Activated CD4-positive, alpha-beta memory T cell treated with anti-CD3 and anti-CD28 coated beads, Interleukin-2, amount 10 ng/mL, durations not matched to agents 7 days and 5 days (primary cell): ENCODE results near the gene CHGA. TPM values are rescaled to one million over a fixed set of nuclear protein-coding genes. Genes with fewer than 3 reads are reported as not detected.

Source experiments
- CTCF ChIA-PET: fragments of 350-600 bp; sonication (Branson Sonifier 250); formaldehyde crosslinking; loops from one replicate; lab custom pipeline; 2021; ENCODE audit warnings: antibody characterized with exemption, inconsistent platforms; lab: Charles Lee
- POLR2A ChIA-PET: fragments of 350-600 bp; sonication (Branson Sonifier 250); formaldehyde crosslinking; loops from one replicate; lab custom pipeline; 2021; ENCODE audit warnings: antibody characterized with exemption; lab: Charles Lee
- DNase-seq: peaks from one replicate; pipeline ENCODE4 v3.0.0-alpha.2; 2020
- H3K27ac Mint-ChIP-seq: one replicate; pipeline ENCODE4 v1.8.0; 2021; ENCODE audit warnings: mild to moderate bottlenecking, mixed read lengths
- H3K27me3 Mint-ChIP-seq: one replicate; pipeline ENCODE4 v1.8.0; 2021; ENCODE audit warnings: mixed read lengths
- H3K36me3 Mint-ChIP-seq: one replicate; pipeline ENCODE4 v1.8.0; 2021; ENCODE audit warnings: low read depth, mixed read lengths
- H3K4me1 Mint-ChIP-seq: one replicate; pipeline ENCODE4 v1.8.0; 2021; ENCODE audit warnings: mixed read lengths
- H3K4me3 Mint-ChIP-seq: one replicate; pipeline ENCODE4 v1.8.0; 2021; ENCODE audit warnings: mild to moderate bottlenecking, mixed read lengths
- H3K9me3 Mint-ChIP-seq: one replicate; pipeline ENCODE4 v1.8.0; 2021; ENCODE audit warnings: mixed read lengths
- total RNA-seq, 2 experiments: library from RNA; stranded (reverse); gene quantifications; one replicate each; pipeline ENCODE4 v1.2.3, GENCODE V29; 2021

CHGA gene
- total RNA-seq, 2 experiments from 2014 or later: not detected

DNA sequence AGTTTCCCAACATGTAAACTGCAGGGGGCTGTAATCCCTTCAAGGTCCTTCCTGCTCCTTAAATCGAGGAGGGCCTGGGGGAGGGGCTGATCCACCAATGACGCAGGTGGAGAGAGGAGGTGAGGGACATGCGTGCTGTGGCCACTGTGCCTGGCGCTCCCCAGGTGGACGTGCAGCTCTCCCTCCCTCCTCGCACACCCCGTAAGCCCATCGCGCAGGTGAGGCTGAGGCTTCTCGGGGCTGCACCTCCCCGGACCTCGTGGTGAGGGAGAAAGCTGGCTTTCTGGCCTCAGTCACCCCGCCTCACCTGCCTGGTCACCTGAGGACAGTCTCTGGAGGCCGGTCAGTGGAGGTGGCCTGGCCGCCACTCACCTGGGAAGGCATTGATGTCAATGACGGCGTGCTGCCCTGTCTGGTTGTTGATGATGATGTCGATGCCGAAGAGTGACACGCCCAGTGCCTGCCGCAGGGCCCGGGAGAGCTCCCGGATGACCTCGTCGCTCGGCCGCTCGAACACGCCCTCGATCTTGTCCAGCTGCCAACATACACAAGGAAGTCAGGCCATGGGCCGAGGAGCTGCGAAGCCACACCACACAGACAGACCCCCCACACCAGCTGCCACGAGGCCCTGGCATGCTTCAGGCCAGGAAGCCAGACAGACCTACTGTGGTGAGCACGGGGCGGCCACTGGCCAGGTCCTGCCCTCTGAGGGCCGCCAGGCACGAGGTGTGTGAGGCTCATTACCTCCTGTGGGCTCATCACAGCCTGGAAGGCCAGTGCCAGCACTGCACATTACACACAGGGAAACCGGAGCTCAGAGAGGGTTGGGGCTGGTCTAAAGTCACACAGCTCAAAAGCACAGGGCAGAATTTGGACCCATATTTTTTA is 23.3 kb downstream of the CHGA start:
- H3K9me3 Mint-ChIP-seq: no peaks in the 10 kb centered on the region
- H3K4me1 Mint-ChIP-seq: no peaks in the 10 kb centered on the region
- H3K36me3 Mint-ChIP-seq: peaks cover 5% of the 10 kb centered on the region
- H3K4me3 Mint-ChIP-seq: no peak overlapping the region
- DNase-seq: no peak
- H3K27me3 Mint-ChIP-seq: no peaks in the 10 kb centered on the region
- ChIA-PET CTCF (interaction anchor here (1.2 kb wide), 1 partner anchor 199 kb away, joined by 4 read pairs; no protein-coding TSS in a partner anchor), POLR2A (no interaction called here)
- no peak overlapping the region for H3K27ac Mint-ChIP-seq

DNA sequence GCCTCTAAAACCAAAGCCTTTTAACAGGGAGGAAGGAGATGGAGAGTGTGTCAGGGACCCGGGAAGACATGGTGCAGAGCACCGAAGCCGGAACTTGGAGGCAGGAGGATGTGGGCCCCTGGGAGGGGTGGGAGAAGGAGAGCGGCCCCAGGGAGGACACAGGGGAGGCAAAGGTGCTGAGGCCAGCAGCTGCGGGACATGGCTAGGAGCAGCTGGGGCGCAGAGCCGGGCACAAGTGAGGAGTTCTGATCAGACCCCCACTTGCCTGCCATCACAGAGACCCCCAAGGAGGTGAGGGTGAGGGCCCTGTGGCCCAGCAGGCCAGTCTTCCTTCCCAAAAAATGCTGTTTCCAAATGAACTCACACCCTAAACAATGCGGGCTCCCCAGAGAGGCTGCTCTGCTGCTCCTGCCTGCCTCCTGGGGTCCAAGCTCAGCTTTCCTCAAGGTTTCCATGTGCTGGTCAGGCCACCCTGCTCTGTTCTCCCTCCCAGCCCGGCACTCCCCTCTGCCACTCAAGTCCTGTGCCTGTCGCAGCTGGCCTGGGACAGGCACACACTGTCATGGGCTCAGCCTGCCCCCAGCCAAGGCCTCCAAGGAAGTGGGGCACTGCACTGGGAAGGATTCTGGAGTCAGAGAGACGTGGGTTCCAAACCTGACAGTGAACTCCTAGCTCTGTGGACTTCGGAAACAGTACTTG is 24.0 kb downstream of the CHGA start:
- ChIA-PET CTCF (interaction anchor here (1.2 kb wide), 1 partner anchor 199 kb away, joined by 4 read pairs; no protein-coding TSS in a partner anchor), POLR2A (no interaction called here)
- H3K4me1 Mint-ChIP-seq: no peaks in the 10 kb centered on the region
- no peak overlapping the region for H3K4me3 Mint-ChIP-seq
- H3K27ac Mint-ChIP-seq: no peak overlapping the region
- peaks cover 5% of the 10 kb centered on the region for H3K36me3 Mint-ChIP-seq
- DNase-seq: no peak
- H3K27me3 Mint-ChIP-seq: no peaks in the 10 kb centered on the region
- H3K9me3 Mint-ChIP-seq: no peaks in the 10 kb centered on the region

DNA sequence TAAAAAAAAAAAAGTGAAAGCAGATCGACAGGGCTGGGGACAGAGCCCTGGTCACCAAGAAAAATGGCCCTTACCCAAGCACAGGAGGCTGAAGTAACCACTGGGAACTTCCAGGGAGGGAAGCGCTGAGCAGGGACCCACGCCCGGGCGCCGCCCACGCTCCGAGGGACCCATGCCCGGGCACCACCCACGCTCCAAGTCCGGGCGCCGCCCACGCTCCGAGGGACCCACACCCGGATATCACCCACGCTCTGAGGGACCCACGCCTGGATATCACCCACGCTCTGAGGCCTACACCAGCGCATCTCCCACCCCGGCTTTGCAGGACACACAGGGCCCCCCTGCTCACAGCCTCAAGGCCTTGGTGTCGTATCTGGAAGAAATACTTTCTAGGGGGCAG is 25.7 kb downstream of the CHGA start:
- Mint-ChIP-seq H3K9me3 (no peaks in the 10 kb centered on the region), H3K36me3 (peaks cover 5% of the 10 kb centered on the region), H3K27me3 (no peaks in the 10 kb centered on the region), H3K27ac (no peak overlapping the region), H3K4me3 (no peak overlapping the region), H3K4me1 (no peaks in the 10 kb centered on the region)
- POLR2A ChIA-PET: no interaction called here
- no peak for DNase-seq
- CTCF ChIA-PET: interaction anchor here (0.7 kb wide), 1 partner anchor 184 kb away, joined by 4 read pairs; no protein-coding TSS in a partner anchor

DNA sequence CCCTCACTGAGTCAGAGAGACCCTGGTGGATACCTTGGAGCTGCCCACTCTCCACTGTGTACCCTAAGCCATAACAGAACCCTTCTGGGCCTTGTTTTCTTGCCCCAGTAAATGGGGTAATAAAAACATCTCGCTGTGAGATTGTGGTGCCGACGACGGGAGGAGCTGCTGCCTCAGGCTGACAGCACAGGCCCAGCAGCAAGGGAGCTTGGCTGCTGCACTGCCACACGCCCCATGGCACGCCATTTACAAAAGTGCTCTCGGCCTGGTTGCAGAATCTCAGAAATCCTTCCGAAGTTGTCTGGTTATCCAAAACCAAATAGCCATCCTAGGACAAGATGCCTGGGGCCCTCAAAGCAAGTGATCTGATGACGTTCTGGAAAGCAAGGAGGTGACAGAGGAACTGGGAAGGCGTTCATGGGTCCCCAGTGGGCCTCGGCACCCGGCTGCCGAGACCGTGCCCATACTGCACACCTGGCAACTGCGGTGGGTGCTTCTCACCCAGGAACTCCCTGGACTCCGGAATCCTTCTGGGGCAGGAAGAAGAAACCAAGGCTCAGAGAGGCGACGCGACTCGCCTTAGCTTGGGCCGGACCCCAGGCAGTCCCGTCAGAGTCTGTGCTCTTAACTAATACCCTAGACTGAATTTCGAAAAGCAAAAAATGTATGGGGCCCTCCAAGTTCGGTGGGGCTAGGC is 26.7 kb downstream of the CHGA start:
- no peak overlapping the region for H3K27ac Mint-ChIP-seq
- H3K27me3 Mint-ChIP-seq: no peaks in the 10 kb centered on the region
- peaks cover 5% of the 10 kb centered on the region for H3K36me3 Mint-ChIP-seq
- no peaks in the 10 kb centered on the region for H3K4me1 Mint-ChIP-seq
- no peak overlapping the region for H3K4me3 Mint-ChIP-seq
- H3K9me3 Mint-ChIP-seq: no peaks in the 10 kb centered on the region
- no peak for DNase-seq
- ChIA-PET POLR2A (no interaction called here), CTCF (interaction anchor here (0.6 to 0.7 kb wide), 2 partner anchors 125 to 183 kb away, joined by 4 to 6 read pairs; no protein-coding TSS in a partner anchor)

DNA sequence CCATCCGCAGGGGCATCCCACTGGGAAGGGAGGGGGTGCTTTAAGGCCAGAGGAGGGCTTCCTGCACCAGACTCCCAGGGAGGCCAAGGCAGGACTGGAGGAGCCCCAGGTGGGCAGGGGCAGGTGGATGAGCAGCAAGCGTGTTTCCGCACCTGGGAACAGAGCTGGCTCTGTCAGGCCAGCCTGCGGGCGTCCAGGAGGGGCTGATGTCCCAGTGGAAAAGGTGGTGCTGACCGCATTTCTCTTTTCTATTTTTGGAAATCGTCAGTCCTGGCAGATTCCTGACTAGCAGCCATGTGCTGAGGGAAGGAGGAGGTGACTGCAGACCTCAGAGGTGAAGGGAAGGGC is 27.2 kb downstream of the CHGA start:
- H3K9me3 Mint-ChIP-seq: no peaks in the 10 kb centered on the region
- CTCF ChIA-PET: interaction anchor here (0.6 kb wide), 1 partner anchor 125 kb away, joined by 6 read pairs; no protein-coding TSS in a partner anchor
- peaks cover 5% of the 10 kb centered on the region for H3K36me3 Mint-ChIP-seq
- no peak for DNase-seq
- POLR2A ChIA-PET: no interaction called here
- no peaks in the 10 kb centered on the region for H3K27me3 Mint-ChIP-seq
- no peaks in the 10 kb centered on the region for H3K4me1 Mint-ChIP-seq
- no peak overlapping the region for H3K4me3 Mint-ChIP-seq
- no peak overlapping the region for H3K27ac Mint-ChIP-seq

DNA sequence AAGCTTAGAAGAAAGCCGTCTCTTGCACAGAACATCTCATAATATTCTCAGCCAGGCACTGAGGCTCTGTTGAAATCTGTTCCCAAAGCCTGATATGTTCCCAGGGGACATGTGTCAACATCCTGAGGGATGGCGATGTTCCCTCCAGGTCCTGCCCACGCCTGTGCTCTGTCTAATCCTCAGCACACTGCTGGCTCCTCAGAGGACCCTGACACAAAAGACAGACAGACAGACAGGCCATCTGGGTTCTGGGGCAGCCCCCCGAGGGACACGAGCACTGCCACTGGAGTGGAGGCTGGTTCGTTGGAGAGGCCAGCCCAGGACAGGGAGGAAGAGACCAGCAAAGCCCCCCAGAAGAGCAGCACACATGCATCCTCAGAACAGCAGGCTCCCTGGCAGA is 27.8 kb downstream of the CHGA start:
- DNase-seq: no peak
- CTCF ChIA-PET: no interaction called here
- no peak overlapping the region for H3K4me3 Mint-ChIP-seq
- H3K9me3 Mint-ChIP-seq: no peaks in the 10 kb centered on the region
- H3K4me1 Mint-ChIP-seq: no peaks in the 10 kb centered on the region
- POLR2A ChIA-PET: no interaction called here
- no peak overlapping the region for H3K27ac Mint-ChIP-seq
- H3K36me3 Mint-ChIP-seq: peaks cover 5% of the 10 kb centered on the region
- no peaks in the 10 kb centered on the region for H3K27me3 Mint-ChIP-seq

DNA sequence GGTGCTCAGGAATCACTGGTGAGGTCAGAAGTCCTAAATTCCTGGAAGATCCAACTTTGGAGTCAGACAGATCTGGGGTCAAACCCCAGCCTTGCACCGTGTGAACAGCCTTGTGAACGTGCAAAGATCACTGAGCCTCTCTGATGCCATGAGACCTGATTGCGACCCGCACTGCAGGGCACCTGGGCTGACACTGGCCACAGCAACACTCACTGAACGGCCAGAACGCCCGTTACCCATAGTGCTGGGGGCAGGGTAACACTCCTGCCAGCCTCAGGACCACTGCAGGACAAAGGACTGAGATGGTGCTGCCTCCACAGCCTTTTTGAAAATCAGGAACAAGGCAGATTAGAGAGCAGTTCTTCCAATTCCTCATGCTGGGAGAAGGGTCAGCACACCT is 28.3 kb downstream of the CHGA start:
- no peak overlapping the region for H3K27ac Mint-ChIP-seq
- H3K4me3 Mint-ChIP-seq: no peak overlapping the region
- no peaks in the 10 kb centered on the region for H3K4me1 Mint-ChIP-seq
- ChIA-PET POLR2A (interaction anchor here (0.6 kb wide), 1 partner anchor 232 kb away, joined by 4 read pairs; no protein-coding TSS in a partner anchor), CTCF (interaction anchor here (1.0 to 1.5 kb wide), 7 partner anchors 10 to 228 kb away, joined by 3 to 14 read pairs (median 4); no protein-coding TSS in a partner anchor)
- DNase-seq: no peak
- peaks cover 5% of the 10 kb centered on the region for H3K36me3 Mint-ChIP-seq
- H3K27me3 Mint-ChIP-seq: no peaks in the 10 kb centered on the region
- H3K9me3 Mint-ChIP-seq: no peaks in the 10 kb centered on the region

DNA sequence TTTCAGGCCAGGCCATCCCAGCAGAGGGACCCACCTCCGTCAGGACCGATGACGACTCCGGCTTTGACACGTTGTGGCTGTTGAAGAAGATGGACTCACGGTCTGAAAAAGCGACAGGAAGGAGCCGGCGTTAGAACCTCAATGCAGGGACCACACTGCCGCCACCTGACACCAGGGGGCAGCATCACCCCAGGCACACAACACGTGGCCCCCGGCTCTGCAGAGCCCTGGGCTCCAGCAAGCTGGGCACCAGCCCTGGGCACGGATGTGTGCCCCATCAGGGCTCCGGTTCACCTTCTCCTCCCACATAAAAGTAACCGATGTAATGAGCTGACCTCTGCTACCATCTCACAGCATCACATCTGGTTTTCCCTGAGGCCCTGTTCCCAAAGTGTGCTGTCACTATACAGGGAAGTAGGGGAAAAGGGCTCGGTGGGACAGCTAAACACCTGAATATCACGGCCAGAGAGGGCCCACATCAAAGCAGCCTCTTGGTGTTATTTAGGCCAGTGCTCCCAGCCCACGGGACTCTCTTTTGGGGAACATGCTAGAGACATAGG is 29.0 kb downstream of the CHGA start:
- Mint-ChIP-seq H3K4me3 (no peak overlapping the region), H3K36me3 (peaks cover 2% of the 10 kb centered on the region), H3K4me1 (no peaks in the 10 kb centered on the region), H3K27ac (no peak overlapping the region), H3K27me3 (no peaks in the 10 kb centered on the region), H3K9me3 (no peaks in the 10 kb centered on the region)
- ChIA-PET POLR2A (no interaction called here), CTCF (interaction anchor here (0.5 to 1.5 kb wide), 21 partner anchors 11 to 325 kb away, joined by 3 to 14 read pairs (median 3); no protein-coding TSS in a partner anchor)
- peak; percentile 84 for DNase-seq

DNA sequence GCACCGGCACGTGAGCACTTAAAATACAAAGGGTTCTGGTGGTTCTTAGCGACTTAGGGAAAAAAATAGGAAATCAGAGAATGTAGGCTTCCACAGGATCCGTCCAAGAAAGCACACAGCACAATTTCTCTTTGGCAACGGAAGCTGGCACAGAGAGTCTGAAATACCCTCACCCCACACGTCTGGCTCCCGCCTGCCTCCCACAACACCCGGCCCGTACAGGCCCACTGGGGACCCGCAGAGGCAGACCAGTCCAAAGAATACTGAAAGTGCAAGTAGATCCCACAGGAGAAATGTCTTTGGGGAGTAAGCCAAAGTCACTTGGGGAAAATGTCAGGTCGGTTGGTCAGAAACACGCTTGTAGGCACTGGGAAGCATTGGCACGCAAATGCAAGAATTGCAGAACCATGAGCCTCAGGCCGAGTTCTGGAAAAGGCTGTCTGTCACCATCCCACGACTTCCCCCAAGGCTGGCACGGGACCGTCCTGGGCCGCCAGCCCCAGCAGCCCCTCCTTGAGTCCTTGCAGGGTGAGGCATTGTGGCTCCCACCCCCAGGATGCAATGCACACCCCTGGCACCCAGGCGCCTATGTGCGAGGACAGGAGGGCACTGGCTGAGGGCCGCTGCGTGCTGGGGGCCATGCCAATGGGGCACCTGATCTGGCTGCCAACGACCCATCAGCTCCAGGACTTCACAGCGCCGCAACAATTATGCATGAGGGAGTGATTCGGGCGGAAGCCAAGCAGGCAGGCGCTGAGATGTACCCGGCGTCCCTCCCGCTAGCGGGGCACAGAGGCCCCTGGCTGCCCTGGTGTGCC is 29.7 kb downstream of the CHGA start:
- DNase-seq: no peak
- no peak overlapping the region for H3K4me3 Mint-ChIP-seq
- peaks cover 2% of the 10 kb centered on the region for H3K36me3 Mint-ChIP-seq
- no peaks in the 10 kb centered on the region for H3K27me3 Mint-ChIP-seq
- CTCF ChIA-PET: interaction anchor here (0.5 to 2.6 kb wide), 21 partner anchors 11 to 324 kb away, joined by 3 to 14 read pairs (median 3); no protein-coding TSS in a partner anchor
- POLR2A ChIA-PET: no interaction called here
- no peaks in the 10 kb centered on the region for H3K9me3 Mint-ChIP-seq
- H3K4me1 Mint-ChIP-seq: no peaks in the 10 kb centered on the region
- no peak overlapping the region for H3K27ac Mint-ChIP-seq

DNA sequence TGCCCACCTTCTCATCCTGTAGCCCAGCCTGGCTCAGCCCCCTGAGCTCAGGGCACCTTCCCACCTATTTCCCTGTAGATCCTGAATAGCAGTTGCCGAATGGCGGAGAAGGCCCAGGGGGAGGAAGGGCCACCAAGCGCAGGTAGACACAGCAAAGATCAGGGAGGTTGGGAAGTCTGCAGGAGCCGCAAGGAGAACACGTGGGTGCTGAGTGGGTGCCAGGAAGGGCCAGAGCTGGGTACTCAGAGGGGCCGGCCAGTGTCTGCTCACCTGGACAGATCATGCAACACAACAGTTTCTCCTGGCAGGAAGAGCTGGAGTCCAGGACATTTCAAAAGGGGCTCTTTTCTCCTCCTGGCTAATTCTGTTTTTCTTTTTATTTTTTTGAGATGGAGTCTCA is 30.6 kb downstream of the CHGA start:
- POLR2A ChIA-PET: no interaction called here
- Mint-ChIP-seq H3K36me3 (peaks cover 2% of the 10 kb centered on the region), H3K4me3 (no peak overlapping the region), H3K4me1 (no peaks in the 10 kb centered on the region), H3K9me3 (no peaks in the 10 kb centered on the region), H3K27me3 (no peaks in the 10 kb centered on the region), H3K27ac (no peak overlapping the region)
- CTCF ChIA-PET: interaction anchor here (0.6 to 2.6 kb wide), 2 partner anchors 179 to 180 kb away, joined by 3 to 7 read pairs; no protein-coding TSS in a partner anchor
- DNase-seq: no peak

DNA sequence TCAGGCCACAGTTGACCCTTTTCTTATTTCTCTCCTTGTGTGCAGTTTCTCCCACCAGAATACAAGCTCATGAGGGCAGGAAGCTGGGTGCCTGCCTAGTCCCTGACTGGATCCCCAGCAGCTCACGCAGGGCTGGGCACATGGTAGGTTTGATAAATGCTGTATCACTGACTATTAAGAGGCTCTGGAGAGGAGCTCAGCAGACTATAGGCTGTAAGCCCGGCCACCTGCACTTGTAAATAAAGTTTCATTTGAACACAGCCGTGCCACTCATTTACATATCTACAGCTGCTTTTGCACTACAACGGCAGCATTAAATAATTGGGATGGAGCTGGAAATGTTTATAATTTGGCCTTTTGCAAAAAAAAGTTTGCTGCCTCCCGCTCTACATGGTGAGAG is 32.0 kb downstream of the CHGA start:
- no peak overlapping the region for H3K4me3 Mint-ChIP-seq
- no peak overlapping the region for H3K27ac Mint-ChIP-seq
- POLR2A ChIA-PET: no interaction called here
- CTCF ChIA-PET: interaction anchor here (0.9 to 2.6 kb wide), 4 partner anchors 158 to 185 kb away, joined by 4 to 7 read pairs (median 4); no protein-coding TSS in a partner anchor
- DNase-seq: no peak
- H3K36me3 Mint-ChIP-seq: peaks cover 2% of the 10 kb centered on the region
- H3K27me3 Mint-ChIP-seq: no peaks in the 10 kb centered on the region
- H3K9me3 Mint-ChIP-seq: no peaks in the 10 kb centered on the region
- no peaks in the 10 kb centered on the region for H3K4me1 Mint-ChIP-seq
